ENCODE measurements around the gene CD2AP.

CD2AP gene

GRCh38 chr6:47495207-47495606 lies 17.6 kb downstream of the CD2AP start:
- H3K4me3 ChIP-seq (ENCODE audit: low read depth, low read length), result no peak overlapping the region
- no peak for DNase-seq (ENCODE audit: low read depth)
- TF ChIP-seq CTCF (conservative IDR thresholded peaks at IDR 0.05; ENCODE audit: low read depth, low read length), result no peak

DNA sequence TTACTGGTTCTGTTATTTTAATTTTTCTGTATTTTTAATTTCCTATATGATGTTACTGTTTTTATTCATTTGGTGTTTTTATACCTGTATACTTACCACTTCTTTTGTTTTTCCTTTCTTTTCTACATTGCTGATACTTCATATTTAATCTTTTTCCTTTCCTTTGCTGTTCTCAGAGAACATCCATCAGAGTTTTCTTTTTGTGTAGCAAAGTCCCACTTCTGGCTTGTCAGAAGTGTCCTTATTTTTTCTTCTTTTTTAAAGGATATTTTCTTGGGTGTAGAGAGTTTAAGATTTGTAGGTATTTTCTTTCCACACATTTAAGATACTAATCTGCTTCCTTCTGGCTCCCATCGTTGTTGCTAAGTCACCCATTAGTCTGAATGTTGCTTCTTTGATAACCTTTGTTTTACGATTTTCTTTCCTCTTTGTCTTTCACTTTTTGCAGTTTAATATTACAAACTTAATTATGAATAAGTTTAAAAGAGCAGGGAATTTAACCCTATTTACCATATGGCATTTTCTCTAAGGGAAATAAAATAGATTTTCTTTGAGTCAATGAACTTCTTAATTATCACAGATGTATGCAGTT lies 18.5 kb downstream of the CD2AP start:
- no peak overlapping the region for H3K4me3 ChIP-seq (ENCODE audit: low read depth, low read length)
- no peak for DNase-seq (ENCODE audit: low read depth)
- no peak for TF ChIP-seq CTCF (conservative IDR thresholded peaks at IDR 0.05; ENCODE audit: low read depth, low read length)

DNA sequence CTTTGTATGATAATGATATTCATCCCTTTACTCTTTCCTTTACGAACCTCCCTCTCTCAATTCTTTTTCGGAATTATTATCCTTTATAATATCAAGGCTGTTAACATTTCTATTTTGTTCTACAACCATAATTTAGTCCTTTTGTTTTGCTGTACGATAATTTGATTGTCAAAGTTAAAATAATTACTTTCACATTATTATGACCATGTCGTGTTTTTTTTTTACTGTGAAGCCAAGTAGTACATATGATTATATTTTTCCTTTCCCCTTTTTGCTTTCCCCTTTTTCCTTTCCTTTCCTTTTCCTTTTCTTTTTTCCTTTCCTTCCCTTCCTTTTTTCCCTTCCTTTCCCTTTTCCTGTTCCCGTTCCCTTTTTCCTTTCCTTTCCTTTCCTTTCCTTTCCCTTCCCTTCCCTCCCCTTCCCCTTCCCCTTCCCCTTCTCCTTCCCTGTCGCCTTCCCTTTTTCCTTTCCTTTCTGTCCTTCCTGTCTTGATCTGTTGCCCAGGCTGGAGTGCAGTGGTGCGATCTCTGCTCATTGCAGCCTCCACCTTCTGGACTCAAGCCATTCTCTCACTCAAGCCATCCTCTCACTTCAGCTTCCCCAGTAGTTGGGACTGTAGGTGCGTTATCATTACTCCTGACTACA lies 19.5 kb downstream of the CD2AP start:
- no peak for TF ChIP-seq CTCF (conservative IDR thresholded peaks at IDR 0.05; ENCODE audit: low read depth, low read length)
- no peak for DNase-seq (ENCODE audit: low read depth)
- H3K4me3 ChIP-seq (ENCODE audit: low read depth, low read length), result no peak overlapping the region

- no peak for DNase-seq (ENCODE audit: low read depth)
- no peak overlapping the region for H3K4me3 ChIP-seq (ENCODE audit: low read depth, low read length)
- no peak for TF ChIP-seq CTCF (conservative IDR thresholded peaks at IDR 0.05; ENCODE audit: low read depth, low read length)
Measured at GRCh38 chr6:47502920-47503319, 25.3 kb downstream of the CD2AP start.

DNA sequence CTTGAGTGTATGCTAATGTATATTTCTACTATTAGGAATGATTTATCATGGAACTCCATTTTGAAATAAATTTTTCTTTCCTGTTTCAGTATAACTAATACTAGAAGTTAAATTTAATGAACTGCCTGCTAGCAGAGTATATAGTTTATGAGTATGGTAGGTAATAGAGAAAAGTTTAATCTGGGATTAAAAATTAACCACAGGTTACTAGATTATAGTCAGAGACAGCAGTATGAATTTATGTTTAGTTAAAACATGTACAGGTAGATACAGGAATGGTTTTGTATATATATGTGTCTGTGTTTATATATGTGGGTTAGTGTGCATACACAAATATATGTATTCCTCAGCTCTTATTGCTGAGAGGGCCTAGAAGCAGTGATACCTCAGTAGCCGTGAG lies 32.3 kb downstream of the CD2AP start:
- DNase-seq (ENCODE audit: low read depth), result no peak
- TF ChIP-seq CTCF (conservative IDR thresholded peaks at IDR 0.05; ENCODE audit: low read depth, low read length), result no peak
- H3K4me3 ChIP-seq (ENCODE audit: low read depth, low read length), result no peak overlapping the region

GRCh38 chr6:47512872-47513271 lies 35.3 kb downstream of the CD2AP start:
- no peak for DNase-seq (ENCODE audit: low read depth)
- no peak overlapping the region for H3K4me3 ChIP-seq (ENCODE audit: low read depth, low read length)
- TF ChIP-seq CTCF (conservative IDR thresholded peaks at IDR 0.05; ENCODE audit: low read depth, low read length), result no peak

GRCh38 chr6:47519279-47519678 lies 41.7 kb downstream of the CD2AP start:
- no peak for DNase-seq (ENCODE audit: low read depth)
- TF ChIP-seq CTCF (conservative IDR thresholded peaks at IDR 0.05; ENCODE audit: low read depth, low read length), result no peak
- H3K4me3 ChIP-seq (ENCODE audit: low read depth, low read length), result no peak overlapping the region
